ENCODE results near the gene ANKRD36B. TPM values are rescaled to one million over a fixed set of nuclear protein-coding genes. Genes with fewer than 3 reads are reported as not detected.
"Not testable (repeated sequence)": the region's sequence is repeated elsewhere in the genome, so short reads cannot be mapped to it uniquely, and the experiment has no call there.

The ANKRD36B gene
- total RNA-seq, 1 donor from 2014 or later = 38.1 TPM

DNA sequence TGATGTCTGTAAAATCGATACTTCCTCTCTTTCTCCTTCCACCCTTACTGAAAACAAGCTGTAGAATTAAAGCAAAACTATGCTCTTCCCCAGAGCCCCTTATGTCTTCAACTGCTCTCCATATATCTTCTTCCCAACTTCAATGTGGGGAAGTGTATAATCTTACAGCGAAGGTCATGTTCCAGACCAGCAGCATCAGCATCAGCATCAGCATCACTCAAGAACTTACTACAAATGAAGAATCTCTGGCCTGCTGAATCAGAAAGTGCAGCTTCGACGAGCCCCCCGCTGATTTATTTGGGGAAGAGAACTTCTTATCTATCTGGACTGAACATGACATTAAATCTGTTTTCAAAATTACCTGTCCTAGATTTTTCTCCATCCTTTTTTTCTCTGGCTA, 40.6 kb downstream of the ANKRD36B start:
- DNase-seq (ENCODE audit: low read depth) = not testable (repeated sequence)

DNA sequence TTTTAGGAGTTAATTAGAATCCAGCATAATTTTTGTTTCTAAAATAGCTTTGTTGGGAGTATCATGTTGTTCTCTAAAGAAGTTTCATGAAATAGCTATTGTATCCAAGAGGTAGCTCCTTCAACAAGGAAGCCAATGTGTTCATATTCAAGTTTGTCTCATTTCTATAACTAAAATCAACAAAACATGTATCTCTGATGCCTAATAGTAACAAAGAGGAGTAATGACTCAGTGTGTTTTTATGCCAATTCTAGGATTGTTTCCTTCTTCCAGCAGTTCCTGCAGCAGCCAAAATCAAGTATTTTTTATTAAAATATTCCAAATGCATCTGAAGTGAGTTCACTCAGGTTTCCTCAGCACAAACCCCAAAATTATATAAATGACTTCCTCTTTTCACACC, 41.1 kb downstream of the ANKRD36B start:
- DNase-seq (ENCODE audit: low read depth) = not testable (repeated sequence)

DNA sequence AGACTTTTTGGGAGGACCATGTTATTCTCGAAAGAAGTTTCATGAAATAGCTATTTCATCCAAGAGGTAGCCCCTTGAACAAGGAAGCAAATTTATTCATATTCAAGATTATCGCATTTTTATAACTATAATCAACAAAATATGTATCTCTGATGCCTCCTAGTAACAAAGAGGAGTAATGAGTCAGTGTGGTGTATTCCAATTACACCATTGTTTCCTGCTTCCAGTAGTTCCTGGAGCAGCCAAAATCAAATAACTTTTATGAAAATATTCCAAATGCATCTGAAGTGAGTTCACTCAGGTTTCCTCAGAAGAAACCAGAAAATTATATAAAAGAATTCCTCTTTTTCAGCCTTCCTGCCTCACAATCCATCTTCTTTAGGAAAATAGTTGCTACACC, 43.0 kb downstream of the ANKRD36B start:
- no peak for DNase-seq (ENCODE audit: low read depth)

DNA sequence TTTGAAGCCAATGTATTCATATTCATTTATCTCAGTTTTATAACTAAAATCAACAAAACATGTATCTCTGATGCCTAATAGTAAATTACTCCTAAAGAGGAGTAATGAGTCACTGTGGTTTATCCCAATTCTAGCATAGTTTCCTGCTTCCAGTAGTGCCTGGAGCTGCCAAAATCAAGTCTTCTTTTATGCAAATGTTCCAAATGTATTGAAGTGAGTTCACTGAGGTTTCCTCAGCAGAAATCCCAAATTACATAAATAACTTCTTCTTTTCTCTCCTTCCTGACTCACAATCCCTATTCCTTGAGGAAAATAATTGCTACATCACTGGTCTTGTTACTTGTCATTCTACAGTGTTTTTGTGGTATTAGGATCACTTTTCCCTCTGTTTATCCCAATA, 44.8 kb downstream of the ANKRD36B start:
- DNase-seq (ENCODE audit: low read depth) = not testable (repeated sequence)

DNA sequence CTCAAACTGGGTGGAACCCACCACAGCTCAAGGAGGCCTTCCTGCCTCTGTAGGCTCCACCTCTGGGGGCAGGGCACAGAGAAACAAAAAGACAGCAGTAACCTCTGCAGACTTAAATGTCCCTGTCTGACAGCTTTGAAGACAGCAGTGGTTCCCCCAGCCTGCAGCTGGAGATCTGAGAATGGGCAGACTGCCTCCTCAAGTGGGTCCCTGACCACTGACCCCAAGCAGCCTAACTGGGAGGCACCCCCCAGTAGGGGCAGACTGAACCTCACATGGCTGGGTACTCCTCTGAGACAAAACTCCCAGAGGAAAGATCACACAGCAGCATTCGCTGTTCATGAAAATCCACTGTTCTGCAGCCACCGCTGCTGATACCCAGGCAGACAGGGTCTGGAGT, 63.8 kb downstream of the ANKRD36B start:
- DNase-seq (ENCODE audit: low read depth) = not testable (repeated sequence)

DNA sequence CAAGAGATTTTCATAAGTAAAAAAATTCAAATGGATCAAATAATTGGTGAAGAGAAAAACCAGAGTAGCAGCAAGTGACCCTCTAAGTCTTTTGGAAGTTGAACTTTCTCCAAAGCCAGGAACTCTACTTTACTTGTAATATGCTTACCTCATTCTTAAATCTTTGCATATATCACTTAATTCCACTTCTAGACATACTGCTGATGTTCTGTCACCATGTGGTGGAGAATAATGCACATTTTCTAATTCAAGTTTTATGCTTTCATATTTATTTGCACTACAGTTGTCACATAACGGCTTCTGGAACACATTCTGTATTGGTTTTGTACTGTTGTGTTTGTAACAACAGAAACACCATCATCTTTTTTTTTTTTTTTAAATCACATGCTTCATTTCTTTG, 65.9 kb downstream of the ANKRD36B start:
- not testable (repeated sequence) for DNase-seq (ENCODE audit: low read depth)

DNA sequence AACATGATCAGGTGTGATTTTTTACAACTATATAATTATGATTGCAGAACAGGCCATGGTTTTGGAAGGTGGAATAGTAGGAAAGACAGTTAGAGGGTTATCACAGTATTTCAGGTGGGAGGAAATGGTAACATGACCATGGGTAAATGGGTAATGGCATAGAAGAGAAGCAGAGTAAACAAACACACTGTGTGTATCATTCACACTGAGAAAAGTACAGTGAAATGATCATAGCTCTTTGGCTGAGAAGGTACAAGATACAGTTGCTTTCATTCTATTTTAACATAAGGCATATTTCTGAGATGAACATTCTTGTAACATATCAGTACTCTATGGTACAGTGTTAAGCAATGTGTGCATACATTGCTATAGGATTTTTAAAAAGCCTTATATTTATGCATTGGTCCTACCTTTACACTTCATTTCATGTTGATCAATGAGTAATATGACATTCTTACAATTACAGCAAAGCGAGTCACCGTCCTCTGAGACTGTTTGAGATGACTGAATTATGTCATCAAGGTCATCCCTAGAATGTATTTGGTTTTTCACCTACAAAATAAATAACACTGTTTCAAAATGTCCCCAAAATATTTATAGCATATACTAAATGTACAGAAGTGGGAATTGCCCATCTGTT, 66.6 kb downstream of the ANKRD36B start:
- not testable (repeated sequence) for DNase-seq (ENCODE audit: low read depth)

DNA sequence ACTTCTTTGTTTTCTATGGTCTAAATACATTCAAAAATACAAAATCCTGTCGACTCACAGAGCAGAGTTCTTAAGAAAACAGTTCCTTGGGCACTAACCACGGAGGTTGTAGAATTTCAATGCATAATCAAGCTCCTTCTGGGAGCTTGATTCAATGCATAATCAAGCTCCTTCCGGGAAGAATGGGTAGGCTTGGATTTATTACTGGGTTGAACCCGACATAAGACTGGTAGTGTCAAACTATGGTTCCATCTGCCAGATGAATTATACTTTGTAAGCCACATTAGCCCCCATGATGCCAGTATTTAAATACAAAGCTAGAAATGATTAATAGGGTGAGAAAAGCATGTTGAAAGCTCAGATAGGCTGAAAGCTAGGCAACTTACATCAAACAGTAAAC, 94.0 kb downstream of the ANKRD36B start:
- not testable (repeated sequence) for DNase-seq (ENCODE audit: low read depth)

DNA sequence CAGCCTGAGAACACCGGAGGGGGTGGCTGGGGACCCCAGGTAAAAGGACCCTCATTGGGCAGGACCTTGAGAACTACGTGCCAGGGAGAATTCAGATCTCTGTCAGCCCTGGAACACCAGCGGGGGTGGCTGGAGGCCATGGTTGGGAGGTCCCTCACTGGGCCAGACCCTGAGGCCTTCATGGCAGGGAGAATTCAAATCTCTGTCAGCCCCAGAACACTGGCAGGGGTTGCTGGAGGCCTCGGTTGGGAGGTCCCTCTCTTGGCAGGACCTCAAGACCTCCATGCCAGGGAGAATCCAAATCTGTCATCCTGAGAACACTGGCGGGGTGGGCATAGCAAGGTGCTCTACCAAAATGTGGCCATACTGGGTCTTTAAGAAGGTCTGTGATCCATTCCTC, 99.5 kb downstream of the ANKRD36B start:
- DNase-seq (ENCODE audit: low read depth) = not testable (repeated sequence)

Other genes starting within 250 kb of the ANKRD36B start
- 143 and 359 TPM in 2 replicates for gene COX5B, start 56.2 kb upstream of the ANKRD36B start, total RNA-seq
- gene ACTR1B, start 74.2 kb upstream of the ANKRD36B start, total RNA-seq = 75.3 and 89.3 TPM in 2 replicates
- gene C2orf92, start 79.8 kb upstream of the ANKRD36B start, total RNA-seq = 0.17 and 3.9 TPM in 2 replicates
- gene ZAP70, start 123.7 kb upstream of the ANKRD36B start, total RNA-seq = not detected in 2 replicates

All from renal cortical epithelial cell (primary cell).